Thoracic aorta (tissue), 2 donors: Measurements from ENCODE around the gene ZRSR2. TPM values are rescaled to one million over a fixed set of nuclear protein-coding genes. Genes with fewer than 3 reads are reported as not detected.

Experiments
- ATAC-seq: fragments of 150-250 bp; one replicate; pipeline ENCODE4 v1.8.0; 2017; ENCODE audit warnings: low read depth; ENCODE audit not compliant: insufficient number of reproducible peaks, low FRiP score
- DNase-seq: peaks from one replicate; pipeline ENCODE4 v3.0.0-alpha.2; 2020; ENCODE audit warnings: low spot score
- H3K27ac ChIP-seq, 2 donors: fragments of 200-600 bp; sonication (generic); 1 replicate in 1 of 2; 2 replicates in 1 of 2; pipeline ENCODE4 v1.5.1; 2016; ENCODE audit warnings: mild to moderate bottlenecking in 2 of 2, moderate library complexity in 2 of 2
- H3K27me3 ChIP-seq: fragments of 200-600 bp; sonication (generic); replicated peaks from 2 replicates; pipeline ENCODE4 v1.6.0; 2016; ENCODE audit warnings: mild to moderate bottlenecking; ENCODE audit not compliant: insufficient read depth
- H3K36me3 ChIP-seq: fragments of 200-600 bp; sonication (generic); one replicate; pipeline ENCODE4 v1.5.1; 2016
- H3K4me1 ChIP-seq, 2 donors: fragments of 200-600 bp; sonication (generic); 1 replicate in 1 of 2; 2 replicates in 1 of 2; pipeline versions ENCODE4 v1.5.1 to v1.6.0; 2016; ENCODE audit warnings: low read depth in 2 of 2, mild to moderate bottlenecking in 1 of 2; ENCODE audit not compliant: control insufficient read depth in 1 of 2
- H3K4me3 ChIP-seq: fragments of 200-600 bp; sonication (generic); 2 replicates; pipeline ENCODE4 v1.5.1; 2016; ENCODE audit warnings: mild to moderate bottlenecking
- H3K9me3 ChIP-seq: fragments of 200-600 bp; sonication (generic); 2 replicates; pipeline ENCODE4 v1.5.1; 2016
- CTCF ChIP-seq: fragments of 200-600 bp; sonication (generic); IDR thresholded peaks from one replicate; pipeline ENCODE4 v1.5.1; 2019; ENCODE audit warnings: antibody characterized with exemption
- total RNA-seq, 2 donors: library from RNA; depleted of rRNA; stranded (reverse); fragments of >200 nt; gene quantifications; one replicate each; pipeline versions ENCODE4 v1.1.0 to v1.2.3, GENCODE V29; 2016

Gene ZRSR2
- total RNA-seq, 2 donors from 2014 or later = 6.4 to 7.1 TPM

- no peaks in the 10 kb centered on the region for H3K36me3 ChIP-seq
- peak overlapping the region; percentile 84 for H3K4me3 ChIP-seq
- no peaks in the 10 kb centered on the region for H3K27me3 ChIP-seq
- ATAC-seq (no peak), DNase-seq (no peak)
- H3K9me3 ChIP-seq = no peaks in the 10 kb centered on the region
- H3K27ac ChIP-seq = peak overlapping the region; percentile 78 to 85
- H3K4me1 ChIP-seq = peaks cover 7 to 8% of the 10 kb centered on the region in 2 donors
- no peak for TF ChIP-seq CTCF
Observed at GRCh38 chrX:15854080-15854655, 63.9 kb downstream of the ZRSR2 start.

GRCh38 chrX:15854712-15855567 is 64.7 kb downstream of the ZRSR2 start, which contains the start of gene AP1S2:
Gene AP1S2, minus strand, starts transcription at chrX:15854813. Its CDS starts 2,289 bp downstream, at chrX:15852524.
- DNase-seq (peak; percentile 38), ATAC-seq (peak; percentile 96)
- TF ChIP-seq CTCF = no peak
- H3K27me3 ChIP-seq = no peaks in the 10 kb centered on the region
- peaks cover under 1 to 6% of the 10 kb centered on the region in 2 donors for H3K4me1 ChIP-seq
- peak within 1 kb of the TSS; percentile 84 for H3K4me3 ChIP-seq
- no peaks in the 10 kb centered on the region for H3K9me3 ChIP-seq
- H3K27ac ChIP-seq = peak within 1 kb of the TSS; percentile 82 to 85
- H3K36me3 ChIP-seq = no peaks in the 10 kb centered on the region

GRCh38 chrX:15855568-15856221 is 65.4 kb downstream of the ZRSR2 start:
- peaks cover 0 to 6% of the 10 kb centered on the region in 2 donors for H3K4me1 ChIP-seq
- ATAC-seq (no peak), DNase-seq (no peak)
- peak overlapping the region; percentile 84 for H3K4me3 ChIP-seq
- no peaks in the 10 kb centered on the region for H3K9me3 ChIP-seq
- TF ChIP-seq CTCF = no peak
- H3K27ac ChIP-seq = peak overlapping the region; percentile 82 to 85
- H3K27me3 ChIP-seq = no peaks in the 10 kb centered on the region
- H3K36me3 ChIP-seq = no peaks in the 10 kb centered on the region

GRCh38 chrX:15856222-15856587 is 65.9 kb downstream of the ZRSR2 start:
- Histone ChIP-seq H3K9me3 (no peaks in the 10 kb centered on the region), H3K27ac (peak overlapping the region; percentile 82 to 85), H3K4me1 (peaks cover 0 to 6% of the 10 kb centered on the region in 2 donors), H3K27me3 (no peaks in the 10 kb centered on the region), H3K4me3 (no peak overlapping the region), H3K36me3 (no peaks in the 10 kb centered on the region)
- no peak for TF ChIP-seq CTCF
- no peak for DNase-seq
- ATAC-seq = no peak

- Histone ChIP-seq H3K9me3 (no peaks in the 10 kb centered on the region), H3K4me1 (peaks cover 0 to 6% of the 10 kb centered on the region in 2 donors), H3K27me3 (no peaks in the 10 kb centered on the region), H3K27ac (peak overlapping the region in 1 of 2 donors; percentile 85), H3K4me3 (no peak overlapping the region), H3K36me3 (no peaks in the 10 kb centered on the region)
- TF ChIP-seq CTCF = no peak
- no peak for DNase-seq
- ATAC-seq = no peak
Observed at GRCh38 chrX:15856636-15857035, 66.4 kb downstream of the ZRSR2 start.
